Measurements from ENCODE around the gene PNLIP. TPM values are rescaled to one million over a fixed set of nuclear protein-coding genes. Genes with fewer than 3 reads are reported as not detected.

PNLIP gene
- total RNA-seq, 1 donor from 2014 or later = not detected

DNA sequence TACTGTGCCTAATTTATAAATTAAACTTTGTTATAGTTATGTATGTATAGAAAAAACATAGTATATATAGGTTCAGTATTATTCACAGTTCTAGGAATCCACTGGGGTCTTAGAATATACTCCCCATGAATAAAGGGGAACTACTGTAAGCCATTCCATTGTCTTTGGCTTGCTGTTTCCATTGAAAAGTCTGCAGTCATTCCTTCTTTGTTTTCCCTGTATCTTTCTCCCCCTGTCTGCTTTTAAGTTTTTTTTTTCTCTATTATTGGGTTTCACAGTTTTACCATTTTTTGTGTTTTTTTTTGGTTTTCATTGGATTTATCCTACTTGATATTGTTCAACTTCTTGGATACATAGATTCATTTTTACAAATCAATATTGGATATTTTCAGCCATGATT is 6.7 kb upstream of the PNLIP start:
- TF ChIP-seq, protein P1, sequence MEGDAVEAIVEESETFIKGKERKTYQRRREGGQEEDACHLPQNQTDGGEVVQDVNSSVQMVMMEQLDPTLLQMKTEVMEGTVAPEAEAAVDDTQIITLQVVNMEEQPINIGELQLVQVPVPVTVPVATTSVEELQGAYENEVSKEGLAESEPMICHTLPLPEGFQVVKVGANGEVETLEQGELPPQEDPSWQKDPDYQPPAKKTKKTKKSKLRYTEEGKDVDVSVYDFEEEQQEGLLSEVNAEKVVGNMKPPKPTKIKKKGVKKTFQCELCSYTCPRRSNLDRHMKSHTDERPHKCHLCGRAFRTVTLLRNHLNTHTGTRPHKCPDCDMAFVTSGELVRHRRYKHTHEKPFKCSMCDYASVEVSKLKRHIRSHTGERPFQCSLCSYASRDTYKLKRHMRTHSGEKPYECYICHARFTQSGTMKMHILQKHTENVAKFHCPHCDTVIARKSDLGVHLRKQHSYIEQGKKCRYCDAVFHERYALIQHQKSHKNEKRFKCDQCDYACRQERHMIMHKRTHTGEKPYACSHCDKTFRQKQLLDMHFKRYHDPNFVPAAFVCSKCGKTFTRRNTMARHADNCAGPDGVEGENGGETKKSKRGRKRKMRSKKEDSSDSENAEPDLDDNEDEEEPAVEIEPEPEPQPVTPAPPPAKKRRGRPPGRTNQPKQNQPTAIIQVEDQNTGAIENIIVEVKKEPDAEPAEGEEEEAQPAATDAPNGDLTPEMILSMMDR (IDR thresholded peaks at IDR 0.05; ENCODE audit: unreplicated experiment) = no peak
- H3K27me3 Mint-ChIP-seq (ENCODE audit: unreplicated experiment) = no peaks in the 10 kb centered on the region
- no peak overlapping the region for H3K4me3 Mint-ChIP-seq (ENCODE audit: unreplicated experiment)
- H3K36me3 Mint-ChIP-seq (ENCODE audit: low read depth, unreplicated experiment) = no peaks in the 10 kb centered on the region
- H3K27ac Mint-ChIP-seq (ENCODE audit: unreplicated experiment) = no peak overlapping the region
- DNase-seq (ENCODE audit: low spot score) = no peak
- no peaks in the 10 kb centered on the region for H3K4me1 Mint-ChIP-seq (ENCODE audit: unreplicated experiment)
- H3K9me3 Mint-ChIP-seq (ENCODE audit: unreplicated experiment) = no peaks in the 10 kb centered on the region

DNA sequence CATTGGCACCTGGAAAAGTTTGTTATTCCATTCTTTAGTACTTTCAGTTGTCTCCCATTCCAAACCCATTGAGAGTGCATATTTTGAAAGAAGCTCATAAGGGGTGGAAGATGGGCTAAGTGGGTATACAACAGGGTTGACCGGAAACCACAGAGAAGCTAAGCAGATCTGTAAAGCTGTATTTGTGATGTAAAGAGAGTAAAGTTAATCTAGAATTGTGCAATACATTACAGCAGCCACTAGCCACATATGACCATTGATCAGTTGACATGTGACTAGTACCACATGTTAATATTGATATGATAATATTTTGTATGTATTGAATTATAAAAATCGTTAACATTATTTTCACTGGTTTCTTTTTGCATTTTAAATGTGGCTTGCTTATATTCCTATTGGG is 4.9 kb upstream of the PNLIP start:
- no peaks in the 10 kb centered on the region for H3K4me1 Mint-ChIP-seq (ENCODE audit: unreplicated experiment)
- no peak overlapping the region for H3K27ac Mint-ChIP-seq (ENCODE audit: unreplicated experiment)
- H3K9me3 Mint-ChIP-seq (ENCODE audit: unreplicated experiment) = no peaks in the 10 kb centered on the region
- no peak overlapping the region for H3K4me3 Mint-ChIP-seq (ENCODE audit: unreplicated experiment)
- no peaks in the 10 kb centered on the region for H3K27me3 Mint-ChIP-seq (ENCODE audit: unreplicated experiment)
- TF ChIP-seq, protein P1 (IDR thresholded peaks at IDR 0.05; ENCODE audit: unreplicated experiment) = no peak
- DNase-seq (ENCODE audit: low spot score) = no peak
- no peaks in the 10 kb centered on the region for H3K36me3 Mint-ChIP-seq (ENCODE audit: low read depth, unreplicated experiment)

DNA sequence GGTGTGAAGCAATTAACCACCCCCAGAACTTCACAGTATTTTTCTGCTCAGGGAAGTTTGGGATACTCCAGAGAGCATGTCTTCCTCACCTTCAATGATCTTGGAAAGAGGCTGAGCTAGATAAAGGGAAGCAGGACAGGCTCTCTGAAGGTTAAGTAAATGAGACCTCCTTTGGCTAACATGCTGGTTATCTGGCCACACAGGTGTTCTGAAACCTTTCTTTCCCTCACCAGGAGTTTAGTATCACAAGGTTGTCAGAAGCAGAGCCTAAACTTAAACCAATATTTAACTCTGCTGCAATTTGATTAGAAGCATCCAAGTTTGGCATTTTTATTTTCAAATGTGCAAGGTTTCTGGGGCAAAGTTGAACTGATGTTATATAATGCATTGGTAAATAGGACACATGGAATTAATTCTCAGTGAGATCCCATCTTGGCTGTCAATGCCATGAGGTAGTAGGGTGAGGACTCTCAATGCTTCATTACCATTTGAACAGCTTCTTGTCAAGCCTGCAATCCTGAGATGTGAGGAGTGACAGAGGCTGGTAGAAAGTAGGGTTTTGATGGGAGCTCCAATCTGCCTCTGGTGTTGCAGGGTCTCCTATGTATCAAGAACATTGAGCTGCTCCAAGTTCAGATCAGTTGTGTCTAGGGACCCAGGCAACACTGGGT is 3.6 kb upstream of the PNLIP start:
- Mint-ChIP-seq H3K4me1 (ENCODE audit: unreplicated experiment) (no peaks in the 10 kb centered on the region), H3K36me3 (ENCODE audit: low read depth, unreplicated experiment) (no peaks in the 10 kb centered on the region), H3K27ac (ENCODE audit: unreplicated experiment) (no peak overlapping the region), H3K27me3 (ENCODE audit: unreplicated experiment) (no peaks in the 10 kb centered on the region), H3K9me3 (ENCODE audit: unreplicated experiment) (no peaks in the 10 kb centered on the region), H3K4me3 (ENCODE audit: unreplicated experiment) (no peak overlapping the region)
- DNase-seq (ENCODE audit: low spot score) = no peak
- TF ChIP-seq, protein P1 (IDR thresholded peaks at IDR 0.05; ENCODE audit: unreplicated experiment) = no peak

DNA sequence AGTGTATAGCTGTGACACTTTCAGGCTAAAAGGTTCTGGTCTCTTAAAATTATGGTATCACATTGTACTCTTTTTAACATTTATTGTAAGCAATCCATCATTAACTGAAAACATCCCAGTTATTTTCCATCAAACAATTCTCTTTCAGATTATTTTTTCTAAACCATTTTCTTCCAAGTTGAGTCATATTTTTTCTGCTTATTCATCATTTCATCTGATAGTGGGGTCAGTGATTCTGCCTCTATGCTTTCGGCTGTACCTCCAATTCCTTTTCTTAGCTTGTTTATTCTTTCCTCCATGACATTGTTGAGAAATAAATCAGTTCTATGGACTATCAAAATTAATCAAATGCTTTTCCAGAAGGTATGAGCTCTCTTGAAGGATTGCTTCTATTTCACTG is 609 bp upstream of the PNLIP start:
- Mint-ChIP-seq H3K27me3 (ENCODE audit: unreplicated experiment) (no peaks in the 10 kb centered on the region), H3K27ac (ENCODE audit: unreplicated experiment) (no peak overlapping the region), H3K4me1 (ENCODE audit: unreplicated experiment) (no peaks in the 10 kb centered on the region), H3K36me3 (ENCODE audit: low read depth, unreplicated experiment) (no peaks in the 10 kb centered on the region), H3K9me3 (ENCODE audit: unreplicated experiment) (no peaks in the 10 kb centered on the region), H3K4me3 (ENCODE audit: unreplicated experiment) (no peak overlapping the region)
- no peak for DNase-seq (ENCODE audit: low spot score)
- TF ChIP-seq, protein P1 (IDR thresholded peaks at IDR 0.05; ENCODE audit: unreplicated experiment) = no peak

DNA sequence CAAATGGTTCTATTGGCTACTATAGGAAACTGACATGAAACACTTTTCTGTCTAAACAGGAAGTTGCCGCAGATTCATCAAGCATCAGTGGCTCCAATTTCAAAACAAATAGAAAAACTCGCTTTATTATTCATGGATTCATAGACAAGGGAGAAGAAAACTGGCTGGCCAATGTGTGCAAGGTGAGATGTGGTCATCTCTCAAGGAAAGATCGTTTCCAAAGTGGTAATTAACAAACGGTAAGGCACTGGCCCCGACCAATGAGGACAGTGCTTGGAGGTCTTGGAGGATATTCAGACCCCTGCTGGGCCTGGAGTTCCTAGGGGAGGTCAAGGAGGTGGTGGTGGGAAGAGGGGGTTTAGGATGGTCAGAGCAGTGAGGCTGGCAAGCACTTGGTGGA is 2.6 kb downstream of the PNLIP start:
- Mint-ChIP-seq H3K4me1 (ENCODE audit: unreplicated experiment) (no peaks in the 10 kb centered on the region), H3K36me3 (ENCODE audit: low read depth, unreplicated experiment) (no peaks in the 10 kb centered on the region), H3K27ac (ENCODE audit: unreplicated experiment) (no peak overlapping the region), H3K9me3 (ENCODE audit: unreplicated experiment) (no peaks in the 10 kb centered on the region), H3K4me3 (ENCODE audit: unreplicated experiment) (no peak overlapping the region), H3K27me3 (ENCODE audit: unreplicated experiment) (no peaks in the 10 kb centered on the region)
- TF ChIP-seq, protein P1 (IDR thresholded peaks at IDR 0.05; ENCODE audit: unreplicated experiment) = no peak
- no peak for DNase-seq (ENCODE audit: low spot score)

All from endothelial cell (in vitro differentiated cells).